ENCODE results near the gene SIT1.

Gene SIT1

DNA sequence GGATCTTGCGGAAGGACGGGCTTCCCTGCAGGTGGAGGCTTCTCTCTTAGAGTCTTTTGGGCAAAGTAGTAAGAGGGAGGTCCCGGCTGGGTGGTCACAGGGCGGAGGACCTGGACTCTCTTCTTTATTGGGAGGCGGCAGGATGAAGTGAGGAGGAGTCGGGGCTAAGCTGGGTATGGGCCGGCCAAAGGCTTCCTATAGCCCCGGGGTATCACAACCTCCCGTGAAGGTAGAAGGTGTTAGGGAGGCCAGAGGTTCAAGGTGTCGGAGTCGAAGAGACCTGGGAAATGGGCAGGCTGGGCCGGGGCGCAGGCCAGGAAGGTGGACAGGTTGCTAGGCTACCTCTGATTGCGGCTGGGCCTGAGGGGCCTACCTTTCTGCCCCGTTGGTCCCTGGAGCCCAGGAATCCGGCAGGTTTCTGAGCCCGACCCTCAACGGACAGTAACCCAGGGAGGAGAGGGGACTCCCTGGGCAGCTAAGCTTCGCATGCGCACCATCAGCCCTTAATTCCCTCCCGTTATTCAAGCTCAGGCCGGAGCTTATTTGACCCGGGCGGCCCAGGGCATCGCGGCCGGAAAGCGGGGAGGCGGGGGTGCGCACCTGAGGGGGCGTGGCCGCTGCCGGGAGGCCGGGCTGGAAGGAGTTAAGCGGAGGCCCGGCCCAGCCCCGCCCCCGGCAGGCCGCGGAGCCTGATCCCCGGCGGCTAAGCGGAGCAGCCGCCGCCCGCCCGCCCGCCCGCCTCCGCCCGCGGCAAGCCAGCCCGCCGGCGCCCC is 46.0 kb downstream of the SIT1 start, which contains the start of gene TESK1:
TSS of gene TESK1 (plus strand) at position 685 of the 773 bp plus-strand sequence. CDS start 358 bp downstream, outside the sequence.
- peak; percentile 28 to 34 for DNase-seq

DNA sequence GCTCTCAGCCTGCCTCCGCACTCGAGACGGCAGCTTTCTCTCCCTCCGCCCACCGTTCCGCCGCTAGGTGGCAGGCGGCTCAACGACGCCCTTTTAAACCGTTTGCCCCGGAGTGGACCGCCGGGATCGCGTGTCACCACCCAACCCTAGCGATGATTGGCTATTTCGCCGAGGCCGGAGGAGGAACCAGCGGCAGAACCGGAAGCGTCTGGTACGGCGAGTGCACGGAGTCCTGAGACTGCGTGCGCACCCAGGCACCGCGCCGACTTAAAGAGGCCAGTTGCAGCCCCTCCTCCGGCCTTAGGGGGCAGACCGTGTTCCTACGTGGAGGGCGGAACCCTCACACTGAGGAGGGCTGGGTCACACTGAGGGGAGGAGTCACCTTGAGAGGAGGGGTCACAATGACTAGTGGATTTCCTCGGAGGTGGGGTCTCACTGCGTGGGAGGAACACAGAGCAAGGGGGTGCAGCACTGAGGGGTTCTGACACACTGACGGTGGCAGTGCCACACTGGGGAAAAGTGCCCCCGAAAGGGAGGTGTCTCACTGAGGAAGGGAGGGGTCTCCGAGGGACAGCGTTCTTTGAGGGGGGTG is 46.6 kb downstream of the SIT1 start:
- peak; percentile 93 to 94 for DNase-seq

DNA sequence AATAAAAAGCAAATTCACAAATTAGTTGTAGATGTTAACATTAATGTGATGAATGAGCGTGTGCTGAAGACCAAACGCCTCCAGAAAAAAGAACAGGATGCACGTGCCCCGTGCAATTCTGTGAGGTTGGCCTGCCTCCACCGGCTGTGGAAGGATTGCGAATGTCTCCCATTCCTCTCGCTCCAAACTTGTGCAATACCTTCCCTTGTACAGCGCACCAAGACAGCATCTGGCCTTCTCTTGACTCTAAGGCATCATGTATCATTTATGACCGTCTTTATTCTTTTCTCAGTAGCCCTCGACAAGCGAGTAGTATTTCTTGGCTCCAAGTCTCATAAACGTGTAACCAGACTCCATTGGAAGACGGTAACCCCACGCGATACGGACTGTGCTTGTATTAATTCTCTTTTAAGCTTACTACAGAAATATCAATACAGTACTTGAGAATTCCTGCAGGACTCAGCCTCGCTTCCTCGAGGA is 47.2 kb downstream of the SIT1 start:
- no peak for DNase-seq

DNA sequence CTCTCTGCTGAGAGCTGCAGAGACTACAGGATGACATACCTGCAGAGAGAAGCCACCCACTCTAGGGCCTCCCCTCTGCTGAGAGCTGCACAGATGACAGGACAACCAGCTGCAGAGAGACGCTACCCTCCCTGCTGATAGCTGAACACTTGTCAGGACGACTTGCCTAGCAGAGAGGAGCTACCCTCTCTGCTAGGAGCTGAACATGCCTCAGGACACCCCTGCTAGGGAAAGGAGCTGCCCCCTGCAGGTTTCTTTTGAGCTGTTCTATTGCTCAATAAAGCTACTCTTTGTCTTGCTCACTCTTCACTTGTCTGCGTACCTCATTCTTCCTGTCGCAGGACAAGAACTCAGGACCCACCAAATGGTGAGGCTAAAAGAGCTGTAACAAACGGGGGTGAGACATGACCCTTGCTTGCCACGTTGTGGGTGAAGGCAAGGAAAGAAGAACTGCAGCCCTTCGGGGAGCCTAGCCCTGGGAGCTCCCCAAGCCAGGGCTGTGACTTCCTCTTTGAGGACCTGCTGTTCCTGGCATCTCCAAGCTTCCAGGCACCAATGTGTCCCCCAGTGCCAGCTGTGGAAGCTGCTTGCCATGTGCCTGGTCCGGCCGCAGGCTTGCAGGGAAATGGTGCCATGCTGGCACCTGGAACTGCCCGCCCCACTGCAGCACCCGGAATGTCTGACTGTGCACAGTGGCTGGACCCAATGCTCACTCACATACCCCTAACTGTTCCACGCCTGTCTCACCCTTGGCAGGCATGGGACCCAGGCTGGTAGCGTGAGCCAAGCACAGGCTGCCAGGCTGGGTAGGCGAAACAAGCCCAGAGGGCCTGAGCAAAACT is 50.7 kb downstream of the SIT1 start:
- no peak for DNase-seq
